GM19395 (cell line): ENCODE results near the gene AMBRA1.
"Not testable (repeated sequence)": the region's sequence is repeated elsewhere in the genome, so short reads cannot be mapped to it uniquely, and the experiment has no call there.

Experiments
- ATAC-seq: cut with Tn5 transposase; IDR thresholded peaks from one replicate; pipeline ENCODE4 v1.9.1; 2021; ENCODE audit warnings: mild to moderate bottlenecking, moderate library complexity; ENCODE audit not compliant: unreplicated experiment

AMBRA1 gene

GRCh38 chr11:46385169-46386004 lies 208.4 kb downstream of the AMBRA1 start:
- no peak for ATAC-seq

GRCh38 chr11:46383974-46384701 lies 209.7 kb downstream of the AMBRA1 start:
- ATAC-seq: no peak

DNA sequence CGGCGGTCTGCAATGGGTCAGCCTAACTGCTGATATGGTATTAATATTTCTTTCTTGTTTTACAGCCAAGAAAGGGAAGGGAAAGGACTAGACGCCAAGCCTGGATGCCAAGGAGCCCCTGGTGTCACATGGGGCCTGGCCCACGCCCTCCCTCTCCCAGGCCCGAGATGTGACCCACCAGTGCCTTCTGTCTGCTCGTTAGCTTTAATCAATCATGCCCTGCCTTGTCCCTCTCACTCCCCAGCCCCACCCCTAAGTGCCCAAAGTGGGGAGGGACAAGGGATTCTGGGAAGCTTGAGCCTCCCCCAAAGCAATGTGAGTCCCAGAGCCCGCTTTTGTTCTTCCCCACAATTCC lies 210.4 kb downstream of the AMBRA1 start:
- no peak for ATAC-seq

GRCh38 chr11:46382646-46383403 lies 211.0 kb downstream of the AMBRA1 start:
- ATAC-seq: no peak

DNA sequence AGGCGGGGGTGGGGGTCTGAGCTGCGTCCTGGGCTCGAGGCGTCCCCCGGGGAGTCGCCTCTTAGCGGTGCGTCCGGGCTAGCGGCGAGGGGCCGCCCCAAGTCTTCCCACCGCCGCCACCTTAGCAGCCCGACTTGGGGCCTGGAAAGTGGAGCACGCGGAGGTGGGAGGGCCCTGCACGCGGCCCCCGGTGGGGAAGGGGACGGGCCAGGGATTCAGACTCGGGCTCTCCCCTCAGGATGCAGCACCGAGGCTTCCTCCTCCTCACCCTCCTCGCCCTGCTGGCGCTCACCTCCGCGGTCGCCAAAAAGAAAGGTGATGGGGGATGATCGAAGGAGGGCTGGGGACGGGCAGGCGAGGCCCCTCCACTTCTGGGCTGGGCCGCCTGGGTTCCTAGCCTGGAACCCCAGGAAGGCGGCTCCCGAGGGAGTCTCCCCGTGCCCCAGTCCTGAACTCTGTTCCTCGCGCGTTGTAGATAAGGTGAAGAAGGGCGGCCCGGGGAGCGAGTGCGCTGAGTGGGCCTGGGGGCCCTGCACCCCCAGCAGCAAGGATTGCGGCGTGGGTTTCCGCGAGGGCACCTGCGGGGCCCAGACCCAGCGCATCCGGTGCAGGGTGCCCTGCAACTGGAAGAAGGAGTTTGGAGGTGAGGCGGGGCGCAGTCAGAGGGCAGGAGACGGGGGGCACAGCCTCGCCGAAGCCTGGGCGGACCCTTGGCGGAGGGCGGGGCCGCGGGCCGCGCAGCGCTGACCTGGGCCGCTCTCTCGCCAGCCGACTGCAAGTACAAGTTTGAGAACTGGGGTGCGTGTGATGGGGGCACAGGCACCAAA lies 211.8 kb downstream of the AMBRA1 start:
- no peak for ATAC-seq

DNA sequence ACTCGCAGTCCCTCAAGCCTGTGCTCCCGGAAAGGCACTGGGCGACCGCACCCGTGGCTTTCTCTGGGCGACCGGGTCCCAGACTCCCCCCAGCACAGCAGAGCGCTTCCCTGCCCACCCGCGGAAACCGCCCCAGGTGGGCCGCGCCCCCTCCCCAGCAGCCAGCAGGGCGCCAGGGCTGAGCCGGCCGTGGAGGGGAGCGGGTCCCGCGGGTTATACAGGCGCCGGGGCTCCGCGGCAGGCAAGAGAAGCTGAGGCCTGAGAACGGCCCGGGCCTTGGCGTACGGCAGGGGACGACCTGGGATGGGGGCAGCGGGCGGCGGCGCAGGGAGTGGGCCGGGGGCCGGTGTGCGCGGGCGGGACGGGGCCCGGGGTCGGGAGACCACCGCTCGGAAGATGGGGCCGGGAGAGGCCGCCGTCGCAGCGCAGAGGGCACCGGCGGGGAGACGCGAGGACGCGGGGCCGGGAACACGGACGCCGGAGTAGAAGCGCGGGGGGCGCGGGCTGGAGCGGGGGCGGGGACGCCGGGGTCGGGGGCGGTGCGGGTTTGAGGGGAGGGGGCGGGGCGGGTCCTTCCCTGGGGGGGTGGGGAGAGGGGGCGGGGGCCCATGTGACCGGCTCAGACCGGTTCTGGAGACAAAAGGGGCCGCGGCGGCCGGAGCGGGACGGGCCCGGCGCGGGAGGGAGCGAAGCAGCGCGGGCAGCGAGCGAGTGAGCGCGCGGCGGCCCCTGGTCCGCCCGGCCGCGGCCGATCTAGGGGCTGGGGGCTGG lies 212.6 kb downstream of the AMBRA1 start, which contains the start of gene MDK:
Gene MDK, plus strand, starts transcription at position 622 of the 771 bp plus-strand sequence. CDS start 389 bp downstream, outside the sequence.
- no peak for ATAC-seq

DNA sequence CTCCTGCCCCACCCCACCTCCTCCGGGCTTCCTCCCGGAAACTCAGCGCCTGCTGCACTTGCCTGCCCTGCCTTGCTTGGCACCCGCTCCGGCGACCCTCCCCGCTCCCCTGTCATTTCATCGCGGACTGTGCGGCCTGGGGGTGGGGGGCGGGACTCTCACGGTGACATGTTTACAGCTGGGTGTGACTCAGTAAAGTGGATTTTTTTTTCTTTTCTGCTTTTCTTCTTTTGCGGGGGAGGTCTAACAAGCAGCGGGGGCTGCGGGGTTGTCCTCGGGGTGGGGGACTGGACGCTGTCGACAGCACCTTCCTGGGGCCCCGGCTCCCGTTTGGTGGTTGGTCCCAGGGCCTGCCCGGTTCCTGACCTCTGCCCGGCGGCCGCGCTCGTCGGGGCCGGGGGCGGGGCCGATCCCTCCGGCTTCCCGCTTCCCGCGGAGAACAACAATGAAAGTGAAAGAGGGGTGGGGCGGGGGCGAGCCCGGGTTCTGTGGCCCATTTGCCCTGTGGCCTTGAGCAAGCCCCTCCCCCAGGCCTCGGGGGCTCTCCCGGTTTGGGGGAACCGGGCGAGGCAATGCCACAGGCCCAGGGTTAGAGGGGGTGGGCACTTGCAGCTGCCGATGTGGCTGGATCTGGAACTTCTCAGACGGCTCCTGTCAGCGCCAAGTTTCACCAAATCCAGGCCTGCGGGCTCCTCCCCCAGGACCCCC lies 213.3 kb downstream of the AMBRA1 start:
- no peak for ATAC-seq

- not testable (repeated sequence) for ATAC-seq
Observed at GRCh38 chr11:46379482-46380293, 214.1 kb downstream of the AMBRA1 start.

GRCh38 chr11:46378811-46379481 lies 214.9 kb downstream of the AMBRA1 start:
- ATAC-seq: no peak

DNA sequence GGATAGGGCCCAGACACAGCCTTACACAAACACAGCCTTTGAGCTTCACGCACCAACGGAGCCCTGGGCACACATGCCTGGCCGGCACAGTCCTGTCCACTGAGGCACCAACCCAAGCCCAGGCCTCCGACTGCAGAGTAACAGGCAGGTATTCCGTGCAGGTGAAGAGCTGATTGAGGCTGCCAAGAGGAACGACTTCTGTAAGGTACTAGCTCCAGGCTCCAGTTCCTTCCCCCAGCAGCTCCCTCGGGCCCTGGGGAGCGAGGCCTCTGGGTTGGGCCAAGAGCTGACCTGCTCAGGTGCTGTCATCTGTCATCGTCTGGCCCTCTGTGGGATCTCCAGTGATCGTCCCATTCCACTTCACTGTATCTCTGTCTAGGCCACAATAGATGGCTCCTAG lies 215.5 kb downstream of the AMBRA1 start:
- ATAC-seq: no peak

GRCh38 chr11:46377831-46378230 lies 216.0 kb downstream of the AMBRA1 start:
- no peak for ATAC-seq

GRCh38 chr11:46377290-46377689 lies 216.5 kb downstream of the AMBRA1 start:
- ATAC-seq: no peak

DNA sequence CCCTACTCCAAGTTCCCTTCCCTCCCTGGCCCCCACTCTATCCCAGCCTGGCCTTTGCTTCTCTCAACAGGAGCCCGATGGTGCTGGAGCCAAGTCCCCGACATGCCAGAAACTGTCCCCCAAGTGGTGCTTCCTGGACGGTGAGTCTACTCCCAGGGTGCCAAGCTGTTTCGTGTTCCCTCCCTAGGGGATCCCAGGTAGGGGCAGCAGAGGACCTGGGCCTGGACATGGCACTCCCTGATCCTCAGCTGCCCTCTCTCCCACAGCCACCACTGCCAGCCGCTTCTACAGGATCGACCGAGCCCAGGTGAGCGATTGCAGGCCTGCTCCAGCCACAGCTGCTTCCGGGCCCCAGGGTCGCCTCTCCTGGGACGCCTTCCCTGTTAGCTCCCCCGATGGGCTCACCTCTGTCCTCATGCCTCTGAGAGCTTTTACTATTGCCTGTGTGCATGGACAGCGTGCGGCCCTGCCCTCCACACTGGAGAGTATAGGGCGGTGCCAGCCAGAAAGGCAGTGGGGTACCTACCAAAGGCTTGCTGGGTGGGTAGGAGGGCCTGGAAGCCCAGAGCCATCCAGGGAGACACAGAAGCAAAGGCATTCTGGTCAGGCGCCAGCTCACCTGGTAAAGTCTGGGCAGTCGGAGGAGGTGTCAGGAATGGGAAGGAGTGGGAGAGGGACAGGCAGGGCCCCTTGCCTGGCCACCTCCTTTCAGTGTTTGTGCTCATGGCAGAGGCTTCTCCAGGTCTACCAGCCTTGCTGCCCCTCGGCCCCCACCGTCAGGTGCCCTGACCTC lies 217.4 kb downstream of the AMBRA1 start:
- ATAC-seq: no peak

DNA sequence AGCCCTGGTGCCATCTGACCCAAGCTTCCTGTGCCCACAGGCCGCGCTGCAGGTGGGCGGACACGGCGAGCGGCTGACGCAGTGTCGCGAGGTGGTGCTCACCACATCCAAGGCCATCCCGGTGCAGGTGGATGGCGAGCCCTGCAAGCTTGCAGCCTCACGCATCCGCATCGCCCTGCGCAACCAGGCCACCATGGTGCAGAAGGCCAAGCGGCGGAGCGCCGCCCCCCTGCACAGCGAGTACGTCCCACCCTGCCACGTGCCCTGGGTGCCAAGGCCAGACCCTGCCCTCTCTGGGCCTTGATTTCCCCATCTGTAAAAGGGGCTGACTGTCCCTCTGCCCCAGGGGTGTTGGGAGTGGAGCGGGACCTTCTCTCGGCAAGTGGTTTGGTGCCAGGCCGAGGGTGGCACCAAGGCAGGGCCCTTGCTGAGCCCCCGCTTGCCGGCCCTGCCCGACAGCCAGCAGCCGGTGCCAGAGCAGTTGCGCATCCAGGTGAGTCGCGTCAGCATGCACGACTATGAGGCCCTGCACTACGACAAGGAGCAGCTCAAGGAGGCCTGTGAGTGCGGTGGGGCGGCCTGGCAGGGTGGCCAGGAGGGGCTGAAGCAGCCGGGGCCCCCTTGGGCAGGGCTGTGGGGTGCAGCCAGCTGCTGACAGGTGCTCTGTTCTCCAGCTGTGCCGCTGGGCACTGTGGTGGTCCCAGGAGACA lies 218.3 kb downstream of the AMBRA1 start:
- ATAC-seq: no peak

- no peak for ATAC-seq
Observed at GRCh38 chr11:46374815-46375214, 219.0 kb downstream of the AMBRA1 start.
